Measurements from ENCODE around the gene KIF23.
"Not testable (repeated sequence)": the region's sequence is repeated elsewhere in the genome, so short reads cannot be mapped to it uniquely, and the experiment has no call there.

Gene KIF23

GRCh38 chr15:69439623-69440022 lies 25.5 kb downstream of the KIF23 start:
- peak; percentile 12 for DNase-seq

GRCh38 chr15:69443032-69443611 lies 29.0 kb downstream of the KIF23 start:
- DNase-seq: peak; percentile 34

GRCh38 chr15:69444686-69445085 lies 30.5 kb downstream of the KIF23 start:
- DNase-seq: no peak

- DNase-seq: no peak
These were observed 32.8 kb downstream of the KIF23 start for GRCh38 chr15:69446953-69447352.

GRCh38 chr15:69450221-69450620 lies 36.1 kb downstream of the KIF23 start:
- not testable (repeated sequence) for DNase-seq

DNA sequence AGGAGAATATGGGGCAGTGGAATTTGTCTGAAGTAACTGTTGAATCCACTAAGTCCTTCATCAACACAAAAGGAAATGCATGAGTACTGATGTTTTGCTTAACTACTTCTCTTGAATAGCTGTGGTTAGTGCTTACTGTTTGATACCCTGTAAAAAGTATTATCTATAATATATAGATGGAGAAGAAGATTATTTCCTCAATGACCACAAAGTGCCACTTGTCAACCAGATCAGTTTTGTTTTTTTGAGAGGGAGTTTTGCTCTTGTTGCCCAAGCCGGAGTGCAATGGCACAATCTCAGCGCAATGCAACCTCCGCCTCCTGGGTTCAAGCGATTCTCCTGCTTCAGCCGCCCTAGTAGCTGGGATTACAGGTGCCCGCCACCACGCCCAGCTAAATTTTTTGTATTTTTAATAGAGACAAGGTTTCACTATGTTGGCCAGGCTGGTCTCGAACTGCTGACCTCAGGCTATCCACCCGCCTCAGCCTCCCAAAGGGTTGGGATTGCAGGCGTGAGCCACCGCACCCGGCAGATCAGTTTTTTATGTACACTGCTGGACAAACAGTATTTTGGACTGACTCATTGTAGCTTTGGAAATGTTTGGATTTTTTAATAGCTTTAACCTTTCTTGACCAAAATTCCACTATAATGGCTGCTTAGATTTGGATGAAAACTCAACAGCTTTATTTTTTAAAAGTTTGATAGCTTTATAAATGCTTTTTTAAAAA lies 37.0 kb downstream of the KIF23 start:
- no peak for DNase-seq

DNA sequence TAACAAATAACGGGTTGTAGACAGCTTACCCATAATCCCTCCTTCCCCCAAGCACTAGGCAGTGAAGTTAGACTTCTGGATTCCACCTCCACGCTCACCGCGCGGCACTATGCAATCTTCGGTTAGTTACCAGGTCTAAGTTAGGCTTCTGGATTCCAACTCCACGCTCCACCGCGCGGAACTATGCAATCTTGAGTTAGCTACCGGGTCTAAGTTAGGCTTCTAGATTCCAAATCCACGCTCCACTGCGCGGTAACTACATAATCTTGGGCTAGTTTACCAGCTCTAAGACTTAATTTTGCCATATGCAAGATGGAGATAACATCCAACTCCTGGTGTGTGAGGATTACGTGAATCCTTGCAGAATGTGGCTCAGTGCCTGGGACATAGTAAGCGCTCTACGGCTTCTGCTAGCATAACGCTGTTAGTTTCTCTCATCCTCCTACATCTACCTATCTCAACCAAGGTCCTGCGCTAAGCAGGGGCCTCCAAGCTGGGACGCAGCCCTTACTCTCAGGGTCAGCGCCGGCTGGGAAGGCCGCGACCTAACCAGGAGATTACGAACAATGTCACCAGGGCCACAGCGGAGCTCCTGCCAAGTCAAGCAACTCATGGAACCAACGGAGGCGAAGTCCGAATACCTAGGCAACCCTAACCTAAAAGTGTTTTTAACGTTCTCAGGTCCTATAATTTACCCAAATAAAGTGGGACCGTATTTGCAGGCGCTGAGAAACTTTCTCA lies 38.0 kb downstream of the KIF23 start:
- DNase-seq: no peak

DNA sequence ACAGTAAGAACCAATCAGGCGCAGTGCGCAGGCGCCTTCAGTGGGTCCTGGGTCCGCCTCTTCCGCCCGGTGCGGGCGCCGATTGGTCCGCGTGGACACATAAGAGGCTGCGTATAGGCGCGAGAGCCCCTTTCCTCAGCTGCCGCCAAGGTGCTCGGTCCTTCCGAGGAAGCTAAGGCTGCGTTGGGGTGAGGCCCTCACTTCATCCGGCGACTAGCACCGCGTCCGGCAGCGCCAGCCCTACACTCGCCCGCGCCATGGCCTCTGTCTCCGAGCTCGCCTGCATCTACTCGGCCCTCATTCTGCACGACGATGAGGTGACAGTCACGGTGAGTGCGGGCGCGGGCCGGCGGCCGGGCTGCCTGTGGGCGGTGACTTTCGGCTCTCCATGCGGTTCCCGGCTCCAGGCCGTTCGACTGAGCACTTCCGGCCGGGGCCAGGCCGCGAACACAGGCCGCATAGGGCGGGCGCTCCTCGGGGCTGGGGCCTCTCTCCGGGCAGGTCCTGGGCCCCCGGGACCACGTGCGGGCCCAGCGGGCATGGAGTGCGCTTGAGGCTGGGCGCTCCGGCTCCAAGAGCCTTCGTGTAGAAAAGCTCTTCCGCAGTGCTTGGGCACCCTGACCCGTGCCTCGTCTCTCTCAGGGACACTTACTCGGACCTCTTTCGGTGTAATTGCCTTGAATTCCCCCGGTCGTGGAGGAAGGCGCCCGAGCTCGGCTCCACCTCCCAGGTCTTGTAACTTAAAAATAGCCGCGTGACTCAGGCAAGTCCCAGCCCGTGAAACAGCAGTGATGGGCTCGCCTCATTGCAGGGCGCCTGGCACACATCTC lies 38.8 kb downstream of the KIF23 start, which contains the start of gene RPLP1:
RPLP1 (plus strand) TSS at position 127 of the 830 bp plus-strand sequence; CDS start at position 258, 131 bp downstream.
- DNase-seq: peak; percentile 98

DNA sequence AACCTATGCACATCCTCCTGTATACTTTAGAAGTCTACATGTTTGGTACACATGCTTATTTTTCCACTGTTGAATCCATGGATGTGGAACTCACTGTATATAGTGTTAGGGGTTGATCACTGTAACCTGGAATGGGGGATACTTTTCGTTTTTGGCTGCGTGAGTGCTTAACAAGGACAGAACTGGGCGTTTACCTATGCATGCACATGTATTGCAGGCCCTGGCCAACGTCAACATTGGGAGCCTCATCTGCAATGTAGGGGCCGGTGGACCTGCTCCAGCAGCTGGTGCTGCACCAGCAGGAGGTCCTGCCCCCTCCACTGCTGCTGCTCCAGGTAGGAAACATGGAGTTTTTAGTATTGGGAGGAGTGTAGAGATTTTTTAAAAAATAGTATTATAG lies 40.8 kb downstream of the KIF23 start:
- no peak for DNase-seq

DNA sequence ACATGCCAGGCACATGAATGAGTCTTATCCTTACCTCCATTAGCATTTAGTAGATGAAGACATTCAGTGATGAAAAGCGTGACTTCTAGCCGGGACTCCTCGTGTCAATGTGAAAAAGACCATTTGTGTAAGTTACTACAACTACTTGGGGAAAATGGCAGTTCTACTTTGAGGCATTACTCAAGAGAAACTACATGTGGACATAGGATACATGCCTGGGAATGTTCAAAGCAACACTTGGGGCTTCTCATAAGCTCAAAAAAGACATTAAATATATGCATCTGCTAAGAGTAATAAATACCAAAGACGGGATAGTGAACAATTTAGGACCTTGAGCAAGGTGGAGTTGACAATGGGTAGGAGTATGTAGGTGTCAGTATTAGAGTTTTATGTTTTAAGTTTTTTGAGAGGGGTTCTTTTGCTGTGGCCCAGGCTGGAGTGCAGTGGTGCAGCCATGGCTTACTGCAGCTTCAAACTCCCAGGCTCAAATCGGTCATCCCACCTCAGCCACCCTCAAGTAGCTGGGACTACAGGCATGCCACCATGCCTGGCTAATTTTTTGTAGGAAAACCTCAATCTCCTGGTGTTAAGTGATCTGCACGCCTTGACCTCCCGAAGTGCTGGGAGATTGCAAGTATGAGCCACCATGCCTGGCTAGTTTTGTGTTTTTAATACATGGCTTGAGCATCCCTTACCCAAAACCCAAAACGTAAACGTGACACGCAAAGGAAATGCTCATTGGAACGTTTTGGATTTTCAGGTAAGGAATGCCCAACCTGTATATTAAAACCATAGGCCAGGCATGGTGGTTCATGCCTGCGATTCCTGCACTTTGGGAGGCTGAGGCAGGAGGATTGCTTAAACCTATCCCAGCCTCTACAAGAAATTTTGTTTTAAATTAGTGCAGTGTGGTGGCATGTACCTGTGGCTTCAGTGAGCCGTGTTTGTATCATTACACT lies 42.3 kb downstream of the KIF23 start:
- DNase-seq: no peak

DNA sequence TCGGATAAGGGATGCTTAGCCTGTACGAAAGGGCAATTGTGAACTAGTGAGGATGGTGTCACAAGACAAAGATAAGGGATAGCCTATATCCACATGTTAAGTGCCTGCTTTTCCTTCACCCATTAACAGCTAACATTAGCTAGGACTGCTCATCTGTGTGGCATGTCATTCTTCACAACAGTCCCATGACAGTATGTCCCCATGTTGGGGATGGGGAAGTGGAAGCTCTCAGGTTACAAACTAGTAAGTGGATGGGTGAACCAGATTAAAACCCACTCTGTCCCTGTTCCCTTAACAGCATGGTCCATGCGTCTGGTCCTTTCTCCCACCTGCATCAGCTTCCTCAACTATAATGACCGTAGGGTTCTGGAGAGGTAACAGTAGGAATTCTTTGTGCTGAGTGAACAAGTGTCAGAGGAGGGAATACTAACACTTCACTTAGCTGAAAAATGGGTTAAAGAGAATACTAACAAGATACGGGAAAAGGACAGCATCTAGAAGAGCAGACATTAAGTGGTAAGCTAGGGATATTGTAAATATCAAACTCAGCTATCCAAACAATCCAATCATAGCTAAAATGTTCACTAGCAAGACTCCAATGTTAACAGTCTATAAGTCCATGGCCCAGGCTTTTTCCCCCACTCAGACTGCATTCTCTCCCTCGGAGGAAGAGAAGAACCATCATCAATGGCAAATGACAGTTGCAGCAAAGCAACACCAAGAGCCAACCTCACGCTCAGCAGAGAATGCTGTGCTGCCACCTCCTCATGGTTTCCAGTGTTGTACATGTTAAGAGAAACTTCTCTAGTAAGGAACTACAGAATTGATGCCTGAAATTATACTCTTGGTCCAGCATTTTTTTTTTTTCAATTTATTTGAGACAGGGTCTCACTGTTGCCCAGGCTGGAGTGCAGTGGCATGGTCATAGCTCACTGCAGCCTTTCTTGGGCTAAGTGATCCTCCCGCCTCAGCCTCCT lies 43.4 kb downstream of the KIF23 start:
- no peak for DNase-seq

DNA sequence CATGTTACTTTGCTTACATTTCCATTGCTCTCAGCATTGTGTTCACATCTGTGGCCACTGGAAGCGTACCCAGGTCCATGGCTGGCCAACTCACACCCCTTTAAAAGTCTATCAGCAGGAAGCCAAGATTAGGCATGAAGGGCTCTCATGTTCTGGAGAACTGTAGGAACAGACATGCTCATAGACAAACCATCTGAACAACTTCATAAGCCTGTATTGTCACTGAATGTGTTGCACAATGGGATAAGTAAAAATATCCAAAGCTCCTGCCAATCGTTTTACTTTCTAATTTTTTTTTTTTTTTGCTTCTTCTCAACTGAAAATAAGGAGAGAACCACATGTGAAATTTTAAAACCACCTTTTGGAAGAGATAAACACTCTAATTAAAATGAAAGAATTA lies 44.9 kb downstream of the KIF23 start:
- no peak for DNase-seq

DNA sequence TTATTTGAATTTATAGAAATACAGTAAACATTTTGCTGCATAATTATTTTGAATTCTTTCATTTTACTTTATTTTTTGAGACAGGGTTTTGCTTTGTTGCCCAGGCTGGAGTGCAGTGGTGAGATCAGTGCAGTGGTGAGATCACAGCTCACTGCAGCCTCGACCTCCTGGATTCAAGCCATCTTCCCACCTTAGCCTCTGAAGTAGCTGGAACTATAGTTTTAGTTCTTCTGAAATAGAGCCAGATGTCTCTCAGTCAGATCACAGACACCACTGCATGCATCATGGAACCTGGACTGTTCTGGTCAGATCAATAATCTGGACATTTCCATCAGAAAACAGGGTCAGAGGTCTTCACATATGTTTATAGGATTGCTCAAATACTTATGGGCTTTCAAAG lies 46.3 kb downstream of the KIF23 start:
- DNase-seq: no peak

- DNase-seq: peak; percentile 29
These were observed 47.9 kb downstream of the KIF23 start for GRCh38 chr15:69462030-69462492.

GRCh38 chr15:69462493-69463181 lies 48.5 kb downstream of the KIF23 start:
- peak; percentile 99 for DNase-seq

GRCh38 chr15:69463182-69463756 lies 49.1 kb downstream of the KIF23 start:
- no peak for DNase-seq

DNA sequence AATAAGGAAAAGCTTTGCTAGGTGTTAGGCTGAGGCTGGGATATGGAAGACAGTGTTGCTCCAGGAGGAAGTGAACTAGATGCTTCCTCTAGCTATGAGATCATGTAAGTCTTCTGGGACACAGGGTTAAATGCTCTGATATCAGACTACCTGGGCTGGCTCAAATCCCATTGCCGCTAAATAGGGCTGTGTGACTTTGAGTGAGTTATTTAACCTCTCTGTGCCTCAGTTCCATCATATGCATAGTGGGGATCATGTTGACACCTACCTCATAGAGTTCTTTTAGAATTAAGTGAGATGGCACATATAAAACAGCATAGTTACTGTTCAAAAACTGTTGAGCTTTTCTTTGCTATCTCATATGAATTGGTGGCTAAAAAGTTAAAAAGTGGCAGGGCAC lies 51.1 kb downstream of the KIF23 start:
- no peak for DNase-seq

GRCh38 chr15:69466733-69467132 lies 52.6 kb downstream of the KIF23 start:
- no peak for DNase-seq

DNA sequence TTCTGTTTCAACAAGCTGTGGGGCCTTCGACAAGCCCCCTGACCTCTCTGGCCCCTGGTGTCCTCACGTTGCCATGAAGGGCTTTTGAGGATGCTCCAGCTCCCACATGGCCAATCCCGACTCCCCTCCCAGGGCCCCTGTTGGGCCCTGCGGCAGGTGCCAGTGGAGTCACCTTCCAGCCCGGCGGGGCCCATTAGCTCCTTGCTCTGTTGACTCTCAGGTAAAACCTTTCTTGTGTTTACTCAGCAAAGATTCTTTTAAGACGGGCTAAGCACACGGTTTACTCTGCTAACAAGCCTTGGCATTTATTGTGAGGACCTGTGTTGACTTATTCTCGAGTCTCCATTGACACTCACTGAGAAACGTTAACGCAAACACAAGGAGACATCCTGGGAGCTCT lies 53.5 kb downstream of the KIF23 start:
- no peak for DNase-seq

Data from suppressor macrophage treated with lipopolysaccharide for 4 hours (primary cell).